Measurements from ENCODE around the gene RNU6-9.

GRCh38 chr19:920051-920864 is 27.0 kb downstream of the RNU6-9 start:
- TF ChIP-seq CTCF (IDR thresholded peaks at IDR 0.05; ENCODE audit: low read length) = no peak
- TF ChIP-seq EZH2 (optimal IDR thresholded peaks at IDR 0.05; ENCODE audit: low read depth, low read length) = no peak
- no peak for TF ChIP-seq EZH2phosphoT487 (IDR thresholded peaks at IDR 0.05; ENCODE audit: low read length)
